Measurements from ENCODE around the gene UNKL. TPM values are rescaled to one million over a fixed set of nuclear protein-coding genes. Genes with fewer than 3 reads are reported as not detected.

Gene UNKL
- total and polyA plus RNA-seq, 2 donors (not counting 1 experiment from before 2014, with no cell fraction given): 53.9 to 178 TPM

DNA sequence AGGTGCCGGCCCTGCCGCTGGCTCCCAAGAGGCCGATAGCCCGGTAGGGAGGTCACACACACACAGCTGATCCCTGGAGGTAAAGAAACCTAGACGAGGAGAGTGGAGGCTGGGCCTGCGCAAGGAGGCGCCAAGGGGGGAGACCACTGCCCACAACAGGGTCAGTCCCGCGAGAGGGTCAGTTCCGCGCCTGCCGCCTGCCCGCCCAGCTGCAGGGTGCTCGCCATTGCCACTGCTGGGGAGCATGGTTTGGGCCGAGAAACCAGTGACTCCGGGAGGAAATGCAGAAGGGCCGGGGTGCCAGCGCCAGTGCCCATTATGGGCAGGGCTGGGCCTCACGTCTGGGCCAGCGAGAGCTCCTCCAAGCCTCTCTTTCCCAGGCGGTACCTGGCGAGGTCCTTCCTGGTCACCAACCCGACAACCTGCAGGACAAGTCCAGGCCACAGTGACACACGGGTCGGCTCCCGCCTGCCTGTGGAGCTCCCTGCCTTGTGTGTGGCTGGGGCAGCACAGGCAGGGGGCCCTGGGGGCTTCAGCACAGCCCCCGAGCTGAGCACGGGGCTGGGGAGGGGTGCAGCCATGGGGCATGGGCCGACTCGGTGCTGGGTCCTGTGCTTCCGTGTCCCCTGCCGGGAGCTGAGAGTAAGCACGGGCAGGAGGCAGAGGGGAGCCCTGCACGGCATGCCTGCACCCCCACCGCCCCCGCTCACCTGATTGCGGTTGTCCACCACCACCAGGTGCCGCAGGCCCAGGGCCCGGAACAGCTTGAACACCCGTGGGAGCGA is 32.0 kb upstream of the UNKL start:
- peaks cover 5% of the 10 kb centered on the region for H4K20me1 ChIP-seq (ENCODE audit: control insufficient read depth, insufficient read depth, low read length, poor library complexity, severe bottlenecking)
- peaks cover 0 to 51% of the 10 kb centered on the region in 2 experiments for H3K36me3 ChIP-seq (replicated peaks in 1 of 2; ENCODE audit: control extremely low read depth in 1 of 2, control insufficient read depth in 1 of 2, extremely low read depth in 1 of 2, insufficient read depth in 2 of 2, low read length in 1 of 2)
- H3K4me1 ChIP-seq (ENCODE audit: control insufficient read depth in 2 of 2, insufficient read depth in 2 of 2, low read length in 2 of 2): peaks cover 24% of the 10 kb centered on the region in 2 donors
- ATAC-seq (ENCODE audit: low read depth): no peak
- no peak for DNase-seq
- 95% methylated on average over 41 of the region's 41 CpGs for WGBS (ENCODE audit: insufficient coverage)
- POLR2A ChIA-PET: no interaction called here
- CTCF ChIA-PET: no interaction called here
- no peaks in the 10 kb centered on the region for H3K27me3 ChIP-seq (replicated peaks in 1 of 4; ENCODE audit: control extremely low read depth in 1 of 4, control insufficient read depth in 3 of 4, insufficient read depth in 4 of 4, low read length in 3 of 4)
- H3K4me3 ChIP-seq (ENCODE audit: control extremely low read depth in 1 of 5, extremely low read depth in 1 of 5, insufficient read depth in 1 of 5, low read depth in 2 of 5, low read length in 4 of 5): no peak overlapping the region
- no peaks in the 10 kb centered on the region for H3K9me3 ChIP-seq (ENCODE audit: control extremely low read depth in 1 of 3, control insufficient read depth in 2 of 3, insufficient read depth in 1 of 3, low read length in 2 of 3)
- H2AFZ ChIP-seq (ENCODE audit: insufficient read depth, low read depth, low read length, poor library complexity, severe bottlenecking): no peak overlapping the region
- no peak overlapping the region for H3K4me3 Mint-ChIP-seq
- intact Hi-C loops (cut with micrococcal nuclease): no loop called here
- H3K79me2 ChIP-seq (ENCODE audit: control insufficient read depth, insufficient read depth, low read length): peaks cover 7% of the 10 kb centered on the region
- TF ChIP-seq, protein P1, sequence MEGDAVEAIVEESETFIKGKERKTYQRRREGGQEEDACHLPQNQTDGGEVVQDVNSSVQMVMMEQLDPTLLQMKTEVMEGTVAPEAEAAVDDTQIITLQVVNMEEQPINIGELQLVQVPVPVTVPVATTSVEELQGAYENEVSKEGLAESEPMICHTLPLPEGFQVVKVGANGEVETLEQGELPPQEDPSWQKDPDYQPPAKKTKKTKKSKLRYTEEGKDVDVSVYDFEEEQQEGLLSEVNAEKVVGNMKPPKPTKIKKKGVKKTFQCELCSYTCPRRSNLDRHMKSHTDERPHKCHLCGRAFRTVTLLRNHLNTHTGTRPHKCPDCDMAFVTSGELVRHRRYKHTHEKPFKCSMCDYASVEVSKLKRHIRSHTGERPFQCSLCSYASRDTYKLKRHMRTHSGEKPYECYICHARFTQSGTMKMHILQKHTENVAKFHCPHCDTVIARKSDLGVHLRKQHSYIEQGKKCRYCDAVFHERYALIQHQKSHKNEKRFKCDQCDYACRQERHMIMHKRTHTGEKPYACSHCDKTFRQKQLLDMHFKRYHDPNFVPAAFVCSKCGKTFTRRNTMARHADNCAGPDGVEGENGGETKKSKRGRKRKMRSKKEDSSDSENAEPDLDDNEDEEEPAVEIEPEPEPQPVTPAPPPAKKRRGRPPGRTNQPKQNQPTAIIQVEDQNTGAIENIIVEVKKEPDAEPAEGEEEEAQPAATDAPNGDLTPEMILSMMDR (IDR thresholded peaks at IDR 0.05): no peak
- TF ChIP-seq EZH2 (IDR thresholded peaks at IDR 0.05; ENCODE audit: borderline replicate concordance, insufficient read depth, low read depth, low read length, poor library complexity, severe bottlenecking): no peak
- H3K27ac ChIP-seq (ENCODE audit: low read length in 2 of 2): peak overlapping the region; percentile 67 to 100
- H3K4me1 Mint-ChIP-seq: peaks cover 4% of the 10 kb centered on the region
- peak overlapping the region; percentile 62 for H3K9ac ChIP-seq (ENCODE audit: low read length)
- H3K9me3 Mint-ChIP-seq (ENCODE audit: insufficient read depth): no peaks in the 10 kb centered on the region
- no peaks in the 10 kb centered on the region for H3K27me3 Mint-ChIP-seq
- peak overlapping the region; percentile 74 for H3K4me2 ChIP-seq (replicated peaks; ENCODE audit: low read depth, low read length, poor library complexity, severe bottlenecking)
- H3K27ac Mint-ChIP-seq: peak overlapping the region; percentile 68

DNA sequence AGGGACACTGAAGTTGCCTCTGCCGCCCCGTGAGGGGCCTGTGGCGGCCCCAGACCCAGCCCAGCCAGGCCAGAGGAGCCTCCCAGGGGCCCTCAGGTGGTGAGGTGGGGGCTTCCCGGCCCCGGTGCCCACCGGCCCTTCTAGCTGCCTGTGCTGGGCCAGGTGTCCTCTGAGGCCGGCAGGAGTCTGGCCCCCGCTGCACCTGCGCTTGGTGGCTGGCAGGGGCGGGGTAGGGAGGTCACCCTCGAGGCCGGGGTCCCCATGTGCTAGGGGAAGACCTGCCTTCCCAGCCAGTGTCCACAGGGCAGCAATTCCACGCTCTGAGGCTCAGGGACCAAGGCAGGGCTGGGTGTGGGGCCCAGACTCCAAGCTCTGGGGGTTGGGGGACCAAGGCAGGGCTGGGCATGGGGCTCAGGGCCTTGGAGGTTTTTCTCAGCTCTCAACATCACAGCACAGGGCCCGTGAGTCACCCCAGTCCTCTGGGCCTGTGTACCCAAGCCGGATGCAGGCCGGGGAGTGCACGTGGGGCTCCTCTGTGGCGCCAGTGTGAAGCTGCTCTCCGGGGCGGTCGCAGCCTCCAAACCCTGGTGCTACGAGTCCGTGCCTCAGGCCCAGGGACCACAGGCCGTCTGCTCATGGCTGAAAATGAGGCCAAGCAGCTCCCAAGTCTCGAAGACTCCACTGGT is 31.2 kb upstream of the UNKL start:
- Histone ChIP-seq H2AFZ (ENCODE audit: insufficient read depth, low read depth, low read length, poor library complexity, severe bottlenecking) (no peak overlapping the region), H3K27ac (ENCODE audit: low read length in 2 of 2) (peak overlapping the region; percentile 67 to 100), H3K79me2 (ENCODE audit: control insufficient read depth, insufficient read depth, low read length) (peaks cover 7% of the 10 kb centered on the region), H3K9me3 (ENCODE audit: control extremely low read depth in 1 of 3, control insufficient read depth in 2 of 3, insufficient read depth in 1 of 3, low read length in 2 of 3) (no peaks in the 10 kb centered on the region), H3K4me3 (ENCODE audit: control extremely low read depth in 1 of 5, extremely low read depth in 1 of 5, insufficient read depth in 1 of 5, low read depth in 2 of 5, low read length in 4 of 5) (peak overlapping the region in 3 of 5 experiments; percentile 21 to 33 (median 32)), H3K36me3 (replicated peaks in 1 of 2; ENCODE audit: control extremely low read depth in 1 of 2, control insufficient read depth in 1 of 2, extremely low read depth in 1 of 2, insufficient read depth in 2 of 2, low read length in 1 of 2) (peaks cover 0 to 45% of the 10 kb centered on the region in 2 experiments), H3K27me3 (replicated peaks in 1 of 4; ENCODE audit: control extremely low read depth in 1 of 4, control insufficient read depth in 3 of 4, insufficient read depth in 4 of 4, low read length in 3 of 4) (no peaks in the 10 kb centered on the region), H3K4me2 (replicated peaks; ENCODE audit: low read depth, low read length, poor library complexity, severe bottlenecking) (peak overlapping the region; percentile 74), H3K9ac (ENCODE audit: low read length) (peak overlapping the region; percentile 62), H4K20me1 (ENCODE audit: control insufficient read depth, insufficient read depth, low read length, poor library complexity, severe bottlenecking) (peaks cover 5% of the 10 kb centered on the region), H3K4me1 (ENCODE audit: control insufficient read depth in 2 of 2, insufficient read depth in 2 of 2, low read length in 2 of 2) (peaks cover 24% of the 10 kb centered on the region in 2 donors)
- intact Hi-C loops (cut with micrococcal nuclease): no loop called here
- Mint-ChIP-seq H3K4me1 (peaks cover 4% of the 10 kb centered on the region), H3K4me3 (peak overlapping the region; percentile 26), H3K27me3 (no peaks in the 10 kb centered on the region), H3K9me3 (ENCODE audit: insufficient read depth) (no peaks in the 10 kb centered on the region), H3K27ac (peak overlapping the region; percentile 68)
- WGBS (ENCODE audit: insufficient coverage): 88% methylated on average over 23 of the region's 25 CpGs
- TF ChIP-seq EZH2 (IDR thresholded peaks at IDR 0.05; ENCODE audit: borderline replicate concordance, insufficient read depth, low read depth, low read length, poor library complexity, severe bottlenecking): no peak
- TF ChIP-seq, protein P1 (IDR thresholded peaks at IDR 0.05): no peak
- CTCF ChIA-PET: interaction anchor here (0.8 kb wide), 1 partner anchor 11 kb away, joined by 3 read pairs; no protein-coding TSS in a partner anchor
- POLR2A ChIA-PET: no interaction called here
- DNase-seq: no peak
- ATAC-seq (ENCODE audit: low read depth): peak; percentile 39

Measured in B cell (primary cell).